HepG2 (cell line): ENCODE results near the gene SLCO3A1.

Source experiments
- EZH2 ChIP-seq: conservative IDR thresholded peaks from 2 replicates; pipeline ENCODE4 v1.6.1; 2012; ENCODE audit warnings: mild to moderate bottlenecking, low read depth, low read length, moderate library complexity
- HIVEP1 ChIP-seq: sonication (generic); formaldehyde crosslinking; IDR thresholded peaks from 2 replicates; pipeline ENCODE4 v1.4.0; 2020; ENCODE audit warnings: mild to moderate bottlenecking, missing genetic modification reagents
- NCOR1 ChIP-seq: fragments of 200-600 bp; sonication (generic); IDR thresholded peaks from 2 replicates; pipeline ENCODE4 v1.7.0; 2017; ENCODE audit warnings: antibody characterized with exemption, low read length, borderline replicate concordance
- RNF2 ChIP-seq: fragments of 450-650 bp; conservative IDR thresholded peaks from 2 replicates; pipeline ENCODE4 v1.6.1; 2016; ENCODE audit warnings: low read depth
- TAF1 ChIP-seq: sonication (generic); formaldehyde crosslinking; IDR thresholded peaks from 2 replicates; pipeline ENCODE4 v1.4.0; 2020; ENCODE audit warnings: missing genetic modification reagents
- THAP11 ChIP-seq: IDR thresholded peaks from 2 replicates; pipeline ENCODE4 v1.6.1; 2016; ENCODE audit warnings: missing biosample characterization, missing genetic modification reagents
- YY1 ChIP-seq: IDR thresholded peaks from 2 replicates; pipeline ENCODE4 v1.6.1; 2011; ENCODE audit warnings: low read length, low read depth, moderate library complexity, mild to moderate bottlenecking; ENCODE audit not compliant: insufficient read depth, insufficient replicate concordance
- ZNF256 ChIP-seq: sonication (generic); formaldehyde crosslinking; conservative IDR thresholded peaks from 2 replicates; pipeline ENCODE4 v1.4.0; 2020; ENCODE audit warnings: missing genetic modification reagents
- TF ChIP-seq, protein P1 (sequence below): sonication (generic); formaldehyde crosslinking; IDR thresholded peaks from 2 replicates; pipeline ENCODE4 v1.8.1; 2023; ENCODE audit warnings: mild to moderate bottlenecking, inconsistent platforms, moderate library complexity, missing genetic modification reagents, borderline replicate concordance
- TF ChIP-seq, protein P2 (sequence below): sonication (generic); formaldehyde crosslinking; IDR thresholded peaks from 2 replicates; pipeline ENCODE4 v1.5.0; 2020; ENCODE audit warnings: mild to moderate bottlenecking, missing genetic modification reagents, moderate library complexity
- TF ChIP-seq, protein P3 (sequence below), 2 experiments: IDR thresholded peaks; 2 replicates each; pipeline ENCODE4 v1.6.1; 2011 to 2012; ENCODE audit warnings: low read length in 2 of 2, borderline replicate concordance in 1 of 2, low read depth in 1 of 2, mild to moderate bottlenecking in 1 of 2, moderate library complexity in 1 of 2

DNA sequence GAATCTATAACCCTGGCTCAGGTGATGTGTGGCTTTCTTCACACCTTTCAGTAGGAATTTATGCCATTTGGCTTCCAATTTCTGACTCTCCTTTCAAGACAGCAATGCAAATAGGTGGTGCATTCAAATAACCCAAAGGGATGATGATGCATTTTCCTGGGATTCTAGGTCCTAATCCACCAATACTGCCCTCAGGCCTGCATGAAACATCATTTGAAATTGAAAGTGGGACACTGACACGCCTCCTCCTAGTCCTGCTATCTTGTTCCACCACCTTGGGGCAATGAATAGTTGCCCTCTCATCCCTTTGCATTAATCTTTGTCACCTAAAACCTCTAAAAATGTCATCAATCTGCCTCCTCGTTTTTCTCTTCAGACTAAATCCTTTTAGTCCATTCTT, 341.7 kb downstream of the SLCO3A1 start:
- TF ChIP-seq EZH2: no peak
- no peak for TF ChIP-seq NCOR1
- TF ChIP-seq, protein P1, sequence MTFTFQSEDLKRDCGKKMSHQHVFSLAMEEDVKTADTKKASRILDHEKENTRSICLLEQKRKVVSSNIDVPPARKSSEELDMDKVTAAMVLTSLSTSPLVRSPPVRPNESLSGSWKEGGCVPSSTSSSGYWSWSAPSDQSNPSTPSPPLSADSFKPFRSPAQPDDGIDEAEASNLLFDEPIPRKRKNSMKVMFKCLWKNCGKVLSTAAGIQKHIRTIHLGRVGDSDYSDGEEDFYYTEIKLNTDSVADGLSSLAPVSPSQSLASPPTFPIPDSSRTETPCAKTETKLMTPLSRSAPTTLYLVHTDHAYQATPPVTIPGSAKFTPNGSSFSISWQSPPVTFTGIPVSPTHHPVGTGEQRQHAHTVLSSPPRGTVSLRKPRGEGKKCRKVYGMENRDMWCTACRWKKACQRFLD (CRISPR knock-in tag): no peak
- no peak for TF ChIP-seq THAP11
- TF ChIP-seq ZNF256: no peak
- TF ChIP-seq YY1: no peak
- TF ChIP-seq, protein P2, sequence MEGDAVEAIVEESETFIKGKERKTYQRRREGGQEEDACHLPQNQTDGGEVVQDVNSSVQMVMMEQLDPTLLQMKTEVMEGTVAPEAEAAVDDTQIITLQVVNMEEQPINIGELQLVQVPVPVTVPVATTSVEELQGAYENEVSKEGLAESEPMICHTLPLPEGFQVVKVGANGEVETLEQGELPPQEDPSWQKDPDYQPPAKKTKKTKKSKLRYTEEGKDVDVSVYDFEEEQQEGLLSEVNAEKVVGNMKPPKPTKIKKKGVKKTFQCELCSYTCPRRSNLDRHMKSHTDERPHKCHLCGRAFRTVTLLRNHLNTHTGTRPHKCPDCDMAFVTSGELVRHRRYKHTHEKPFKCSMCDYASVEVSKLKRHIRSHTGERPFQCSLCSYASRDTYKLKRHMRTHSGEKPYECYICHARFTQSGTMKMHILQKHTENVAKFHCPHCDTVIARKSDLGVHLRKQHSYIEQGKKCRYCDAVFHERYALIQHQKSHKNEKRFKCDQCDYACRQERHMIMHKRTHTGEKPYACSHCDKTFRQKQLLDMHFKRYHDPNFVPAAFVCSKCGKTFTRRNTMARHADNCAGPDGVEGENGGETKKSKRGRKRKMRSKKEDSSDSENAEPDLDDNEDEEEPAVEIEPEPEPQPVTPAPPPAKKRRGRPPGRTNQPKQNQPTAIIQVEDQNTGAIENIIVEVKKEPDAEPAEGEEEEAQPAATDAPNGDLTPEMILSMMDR (CRISPR knock-in tag): no peak
- TF ChIP-seq HIVEP1 (CRISPR knock-in tag): no peak
- TF ChIP-seq, protein P3, sequence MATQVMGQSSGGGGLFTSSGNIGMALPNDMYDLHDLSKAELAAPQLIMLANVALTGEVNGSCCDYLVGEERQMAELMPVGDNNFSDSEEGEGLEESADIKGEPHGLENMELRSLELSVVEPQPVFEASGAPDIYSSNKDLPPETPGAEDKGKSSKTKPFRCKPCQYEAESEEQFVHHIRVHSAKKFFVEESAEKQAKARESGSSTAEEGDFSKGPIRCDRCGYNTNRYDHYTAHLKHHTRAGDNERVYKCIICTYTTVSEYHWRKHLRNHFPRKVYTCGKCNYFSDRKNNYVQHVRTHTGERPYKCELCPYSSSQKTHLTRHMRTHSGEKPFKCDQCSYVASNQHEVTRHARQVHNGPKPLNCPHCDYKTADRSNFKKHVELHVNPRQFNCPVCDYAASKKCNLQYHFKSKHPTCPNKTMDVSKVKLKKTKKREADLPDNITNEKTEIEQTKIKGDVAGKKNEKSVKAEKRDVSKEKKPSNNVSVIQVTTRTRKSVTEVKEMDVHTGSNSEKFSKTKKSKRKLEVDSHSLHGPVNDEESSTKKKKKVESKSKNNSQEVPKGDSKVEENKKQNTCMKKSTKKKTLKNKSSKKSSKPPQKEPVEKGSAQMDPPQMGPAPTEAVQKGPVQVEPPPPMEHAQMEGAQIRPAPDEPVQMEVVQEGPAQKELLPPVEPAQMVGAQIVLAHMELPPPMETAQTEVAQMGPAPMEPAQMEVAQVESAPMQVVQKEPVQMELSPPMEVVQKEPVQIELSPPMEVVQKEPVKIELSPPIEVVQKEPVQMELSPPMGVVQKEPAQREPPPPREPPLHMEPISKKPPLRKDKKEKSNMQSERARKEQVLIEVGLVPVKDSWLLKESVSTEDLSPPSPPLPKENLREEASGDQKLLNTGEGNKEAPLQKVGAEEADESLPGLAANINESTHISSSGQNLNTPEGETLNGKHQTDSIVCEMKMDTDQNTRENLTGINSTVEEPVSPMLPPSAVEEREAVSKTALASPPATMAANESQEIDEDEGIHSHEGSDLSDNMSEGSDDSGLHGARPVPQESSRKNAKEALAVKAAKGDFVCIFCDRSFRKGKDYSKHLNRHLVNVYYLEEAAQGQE (IDR thresholded peaks at IDR 0.05; ENCODE audit: borderline replicate concordance in 1 of 2, low read depth in 1 of 2, low read length in 2 of 2): no peak
- no peak for TF ChIP-seq RNF2
- no peak for TF ChIP-seq TAF1 (CRISPR knock-in tag)
